Measurements from ENCODE around the gene SYNE2.

Gene SYNE2

GRCh38 chr14:64221391-64222003, 368.7 kb downstream of the SYNE2 start:
- no peak for DNase-seq

DNA sequence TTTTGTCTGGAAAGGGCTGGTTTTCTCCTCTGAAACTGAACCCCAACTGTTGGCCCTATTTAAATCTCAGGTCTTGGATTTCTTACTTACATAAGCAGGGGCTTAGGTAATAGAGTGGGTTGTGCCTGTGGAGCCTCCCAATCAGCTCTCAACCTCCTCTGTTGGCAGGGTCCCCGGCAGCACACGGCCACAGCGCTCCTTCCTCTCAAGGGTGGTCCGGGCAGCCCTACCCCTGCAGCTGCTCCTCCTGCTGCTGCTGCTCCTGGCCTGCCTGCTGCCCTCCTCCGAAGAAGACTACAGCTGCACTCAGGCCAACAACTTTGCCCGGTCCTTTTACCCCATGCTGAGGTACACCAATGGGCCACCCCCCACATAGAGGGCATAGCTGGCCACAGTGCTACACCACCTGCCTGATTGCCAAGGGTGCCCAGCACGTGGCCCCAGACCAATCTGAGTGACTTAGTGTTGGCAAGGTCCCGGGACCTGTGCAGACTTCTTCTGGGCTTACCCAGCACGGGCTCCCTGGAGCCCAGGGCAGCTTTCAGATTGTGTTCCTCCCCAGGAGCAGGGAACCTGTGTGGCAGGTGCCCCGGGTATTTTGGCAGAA, 372.4 kb downstream of the SYNE2 start:
- no peak for DNase-seq

GRCh38 chr14:64227856-64228255, 375.1 kb downstream of the SYNE2 start:
- DNase-seq = no peak

DNA sequence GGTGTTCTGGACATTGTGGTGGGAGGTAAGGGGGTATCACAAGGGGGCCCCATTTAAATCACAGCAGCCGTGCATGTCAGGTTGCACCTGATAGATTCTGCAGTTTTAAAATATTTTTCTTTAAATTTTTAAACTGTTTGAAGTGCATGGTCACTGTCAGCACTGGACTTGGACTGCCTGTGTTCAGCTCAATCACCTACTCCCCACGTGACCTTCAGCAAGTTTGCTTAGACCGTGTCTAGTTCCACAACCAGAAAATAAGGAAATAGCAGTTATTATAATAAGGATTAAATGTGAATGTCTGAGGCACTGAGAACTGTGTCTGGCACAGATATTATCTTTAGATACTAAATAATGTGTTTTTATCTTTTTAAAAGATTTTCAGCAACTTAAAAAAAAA, 376.7 kb downstream of the SYNE2 start:
- no peak for DNase-seq

DNA sequence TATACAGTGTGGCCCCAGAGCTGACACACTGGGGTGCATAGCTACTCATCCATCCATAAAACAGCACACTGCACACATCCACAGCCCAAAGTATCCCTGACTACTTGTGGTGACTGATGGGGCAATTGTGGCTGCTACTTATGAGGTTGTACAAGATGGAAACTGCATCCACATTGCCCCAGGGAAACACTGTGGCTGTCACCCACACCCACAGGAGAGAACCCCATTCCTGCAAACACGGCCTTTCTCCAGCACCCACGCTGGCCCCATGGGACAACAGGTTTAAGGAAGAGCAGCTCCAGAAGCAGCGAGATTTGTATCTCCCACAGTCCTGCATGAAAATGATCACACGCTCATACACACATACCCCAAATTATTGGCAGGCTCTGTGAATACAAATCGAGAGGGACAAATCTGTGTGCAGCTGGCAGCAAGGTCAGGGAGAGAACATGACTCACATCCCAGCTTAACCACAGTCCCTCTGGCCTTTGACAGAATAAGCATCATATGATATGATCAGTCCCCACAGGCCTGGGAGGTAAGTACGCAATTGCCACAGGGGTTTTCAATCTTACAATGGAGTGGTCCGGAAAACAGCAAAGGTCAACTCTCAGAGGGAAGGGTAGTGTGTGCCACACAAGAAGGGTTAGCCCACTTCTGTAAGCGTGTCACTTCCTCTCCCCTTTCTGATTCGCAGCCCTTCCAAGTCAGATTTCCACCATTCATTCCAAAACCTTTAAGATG, 379.5 kb downstream of the SYNE2 start:
- no peak for DNase-seq

GRCh38 chr14:64232944-64233343, 380.1 kb downstream of the SYNE2 start:
- DNase-seq = no peak

GRCh38 chr14:64233531-64234190, 380.9 kb downstream of the SYNE2 start:
- no peak for DNase-seq

GRCh38 chr14:64234877-64235651, 382.3 kb downstream of the SYNE2 start:
- no peak for DNase-seq

GRCh38 chr14:64235652-64236640, 383.1 kb downstream of the SYNE2 start:
- no peak for DNase-seq

DNA sequence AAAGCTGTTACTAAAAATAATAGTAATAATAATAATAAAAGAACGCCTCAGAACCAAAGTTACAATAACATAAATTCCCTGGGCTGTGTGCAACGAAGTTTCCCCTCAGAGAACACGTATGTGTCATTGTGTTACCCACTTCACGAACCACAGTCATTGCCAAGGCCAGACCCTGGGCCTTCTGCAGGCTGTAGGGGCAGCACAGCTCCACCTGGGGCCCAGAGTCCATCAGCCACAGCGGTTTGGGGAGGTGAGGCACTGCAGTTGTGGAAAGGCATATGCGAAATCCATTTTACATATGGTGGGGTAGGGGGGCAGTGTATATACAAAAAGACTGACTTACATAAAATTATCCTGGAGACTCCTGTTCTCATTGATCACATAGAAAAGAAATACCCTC, 385.2 kb downstream of the SYNE2 start:
- DNase-seq = no peak

DNA sequence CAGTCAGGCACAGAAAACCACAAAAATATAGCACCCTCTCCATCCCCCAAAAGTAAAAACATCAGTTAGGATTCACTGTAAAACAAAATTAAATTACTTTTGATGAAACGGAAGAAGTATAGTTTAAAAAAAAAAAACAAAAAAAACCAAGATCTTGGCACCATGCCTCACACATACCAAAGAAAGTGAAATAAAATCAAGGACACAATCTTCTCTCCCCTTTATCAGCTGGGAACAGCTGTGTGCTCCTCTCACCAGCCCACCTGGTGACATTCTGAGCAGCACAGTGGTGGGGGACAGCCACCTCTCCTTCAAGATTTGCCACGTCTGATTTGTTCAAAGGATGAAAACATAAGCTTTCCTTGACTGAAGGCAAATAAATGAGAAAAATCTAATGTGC, 385.8 kb downstream of the SYNE2 start:
- no peak for DNase-seq

- no peak for DNase-seq
Observed at GRCh38 chr14:64244279-64244678, 391.5 kb downstream of the SYNE2 start.

- DNase-seq = no peak
Observed at GRCh38 chr14:64245491-64245890, 392.7 kb downstream of the SYNE2 start.

- DNase-seq = no peak
Observed at GRCh38 chr14:64246688-64247087, 393.9 kb downstream of the SYNE2 start.

DNA sequence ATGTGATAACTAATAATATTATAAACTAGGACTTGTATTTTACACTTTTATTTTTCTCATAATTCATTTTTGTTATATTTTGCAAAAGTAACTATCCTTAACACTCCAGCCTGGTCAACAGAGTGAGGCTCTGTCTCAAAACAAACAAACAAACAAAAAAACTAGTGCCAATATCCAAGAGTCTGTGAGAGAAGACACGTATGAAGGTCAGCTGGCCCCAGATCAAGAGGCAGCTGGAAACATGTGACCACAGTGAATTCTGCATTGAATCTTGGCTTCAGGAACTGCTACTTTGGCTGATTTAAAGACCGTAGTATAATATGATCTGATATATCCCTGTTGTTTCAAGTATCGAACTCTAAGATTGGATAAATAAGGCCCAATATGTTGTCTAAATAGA, 394.4 kb downstream of the SYNE2 start:
- DNase-seq = no peak

- DNase-seq = no peak
Observed at GRCh38 chr14:64248689-64249088, 395.9 kb downstream of the SYNE2 start.

- no peak for DNase-seq
Observed at GRCh38 chr14:64249363-64249762, 396.6 kb downstream of the SYNE2 start.

DNA sequence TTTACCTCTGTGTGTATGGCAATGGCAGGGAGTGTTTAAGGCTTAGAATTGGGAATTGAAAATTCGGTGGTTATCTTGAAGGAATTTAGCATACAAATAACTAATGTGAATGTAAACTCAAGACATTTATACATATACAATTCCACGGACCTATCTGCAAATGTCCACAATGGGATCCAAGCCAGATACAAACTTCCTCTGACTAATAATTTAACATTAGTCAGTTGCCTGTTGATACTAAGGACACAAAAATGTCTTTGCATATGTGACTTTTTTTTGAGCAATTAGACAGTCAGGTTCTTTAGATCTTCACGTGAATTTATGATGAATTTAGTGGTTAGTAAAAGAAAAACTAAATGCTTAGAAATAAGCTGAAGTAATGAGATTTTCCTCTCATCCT, 400.9 kb downstream of the SYNE2 start:
- no peak for DNase-seq

DNA sequence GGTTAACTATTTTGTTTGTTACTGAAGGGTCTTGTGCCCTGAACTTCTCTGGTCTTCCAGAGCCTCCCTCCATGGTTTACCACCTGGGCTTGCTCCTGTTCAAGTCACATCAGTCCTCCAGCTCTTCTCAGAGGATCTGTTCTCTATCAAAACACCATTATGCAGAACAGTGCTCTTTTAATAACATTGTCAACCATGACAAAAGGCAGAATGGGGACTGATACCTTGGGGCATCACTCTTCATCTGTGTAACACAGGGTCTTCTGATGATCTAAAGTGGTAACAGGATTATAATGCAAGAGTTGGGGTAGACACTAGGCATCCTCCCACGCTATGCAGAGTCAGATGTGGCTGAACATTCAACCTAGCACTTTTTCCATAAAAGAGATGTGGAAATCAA, 403.0 kb downstream of the SYNE2 start:
- DNase-seq = no peak

- no peak for DNase-seq
Observed at GRCh38 chr14:64260418-64260817, 407.6 kb downstream of the SYNE2 start.

GRCh38 chr14:64265222-64265621, 412.4 kb downstream of the SYNE2 start:
- no peak for DNase-seq

DNA sequence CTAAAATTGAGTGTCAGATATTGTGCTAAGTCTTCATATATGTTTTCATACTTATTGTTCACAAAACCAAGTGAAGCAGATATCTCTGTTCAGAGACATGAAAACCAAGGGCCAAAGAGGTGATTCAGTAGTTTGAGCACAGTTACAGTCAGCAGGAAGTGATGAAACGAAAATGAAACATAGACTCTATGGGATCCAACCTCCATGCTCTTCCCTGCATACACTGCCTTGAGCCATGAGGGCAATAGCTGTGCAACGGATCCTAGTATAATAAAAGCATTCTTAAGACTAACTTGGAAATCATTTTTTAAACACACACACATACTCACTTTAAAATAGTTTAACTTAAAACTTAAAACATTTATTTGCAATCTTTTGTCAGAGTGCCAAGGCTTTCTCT, 413.4 kb downstream of the SYNE2 start:
- peak; percentile 21 for DNase-seq
